ENCODE measurements around the gene PRKAR1B.

GRCh38 chr7:593324-594115, 133.6 kb downstream of the PRKAR1B start:
- TF ChIP-seq GATA3 (IDR thresholded peaks at IDR 0.05; ENCODE audit: low read depth, low read length) (no peak), GATA2 (IDR thresholded peaks at IDR 0.05; ENCODE audit: low read depth, low read length) (no peak)

Data from SH-SY5Y (cell line).